OCI-LY7 (cell line): ENCODE data around the gene SCAMP2. TPM values are rescaled to one million over a fixed set of nuclear protein-coding genes. Genes with fewer than 3 reads are reported as not detected.

ENCODE experiments used
- BruUV-seq: library from RNA; stranded (reverse); fragments of 400-500 nt; replicated peaks from 2 replicates; lab custom pipeline; 2021; lab: Mats Ljungman, UMichigan
- CTCF ChIA-PET: fragments of 300-600 bp; sonication (Branson Sonifier 250); formaldehyde crosslinking; loops from one replicate; lab custom pipeline; 2022; ENCODE audit warnings: antibody characterized with exemption; ENCODE audit not compliant: unreplicated experiment; lab: Charles Lee
- POLR2A ChIA-PET: fragments of 300-600 bp; sonication (Branson Sonifier 250); formaldehyde crosslinking; loops from one replicate; lab custom pipeline; 2022; ENCODE audit warnings: antibody characterized with exemption; lab: Charles Lee
- DNase-seq: peaks from one replicate; pipeline ENCODE4 v3.0.0-alpha.2; 2015; ENCODE audit warnings: low spot score
- H2AFZ ChIP-seq: fragments of 200-600 bp; sonication (generic), shearing (Covaris generic); 2 replicates; pipeline ENCODE4 v1.6.1; 2014; ENCODE audit warnings: mild to moderate bottlenecking, antibody characterized with exemption, low read length, moderate library complexity
- H3K27ac ChIP-seq: fragments of 200-600 bp; sonication (generic); 2 replicates; pipeline ENCODE4 v1.5.1; 2014; ENCODE audit warnings: mixed run types, low read depth, mild to moderate bottlenecking, moderate library complexity, low read length, inconsistent platforms; ENCODE audit not compliant: poor library complexity, severe bottlenecking
- H3K36me3 ChIP-seq: fragments of 200-600 bp; sonication (generic); 2 replicates; pipeline ENCODE4 v1.6.1; 2014; ENCODE audit warnings: mild to moderate bottlenecking, antibody characterized with exemption, low read length, moderate library complexity, mixed read lengths; ENCODE audit not compliant: insufficient read depth
- H3K4me1 ChIP-seq: fragments of 200-600 bp; sonication (generic); 2 replicates; pipeline ENCODE4 v1.5.1; 2014; ENCODE audit warnings: mild to moderate bottlenecking, low read length; ENCODE audit not compliant: insufficient read depth, poor library complexity, severe bottlenecking
- H3K4me2 ChIP-seq: fragments of 200-600 bp; sonication (generic); 2 replicates; pipeline ENCODE4 v1.6.1; 2014; ENCODE audit warnings: mild to moderate bottlenecking, low read length
- H3K4me3 ChIP-seq: fragments of 200-600 bp; sonication (generic); 2 replicates; pipeline ENCODE4 v1.5.1; 2014; ENCODE audit warnings: mild to moderate bottlenecking, low read depth, low read length; ENCODE audit not compliant: poor library complexity, severe bottlenecking
- H3K79me2 ChIP-seq: fragments of 200-600 bp; sonication (generic); 2 replicates; pipeline ENCODE4 v1.6.1; 2016; ENCODE audit warnings: low read depth, mild to moderate bottlenecking, low read length, moderate library complexity, mixed read lengths; ENCODE audit not compliant: insufficient read depth
- H3K9me2 ChIP-seq: fragments of 200-600 bp; sonication (generic); 2 replicates; pipeline ENCODE4 v1.6.1; 2016; ENCODE audit warnings: mild to moderate bottlenecking, low read length, mixed read lengths; ENCODE audit not compliant: insufficient read depth
- H3K9me3 ChIP-seq: fragments of 200-600 bp; sonication (generic); 2 replicates; pipeline ENCODE4 v1.6.1; 2014; ENCODE audit warnings: mild to moderate bottlenecking, mixed run types, low read length, mixed read lengths
- H4K20me1 ChIP-seq: fragments of 200-600 bp; sonication (generic); 2 replicates; pipeline ENCODE4 v1.6.1; 2014; ENCODE audit warnings: mild to moderate bottlenecking, antibody characterized with exemption, low read length, moderate library complexity, mixed read lengths; ENCODE audit not compliant: insufficient read depth
- EZH2phosphoT487 ChIP-seq: fragments of 200-600 bp; sonication (generic); IDR thresholded peaks from 2 replicates; pipeline ENCODE4 v1.6.1; 2018; ENCODE audit warnings: low read depth, borderline replicate concordance, mild to moderate bottlenecking, mixed run types, antibody characterized with exemption, low read length, moderate library complexity, mixed read lengths
- intact Hi-C: fragments of 100-400 bp; cut with micrococcal nuclease; formaldehyde crosslinking; loops from one replicate; pipeline ENCODE4 v1.10.0; 2022; ENCODE audit not compliant: unreplicated experiment
- total RNA-seq, 2 experiments: library from RNA; depleted of rRNA in 1 of 2; stranded (reverse); fragments of >200 nt in 1 of 2; shearing (Covaris generic) in 1 of 2; gene quantifications; 2 replicates each; pipeline ENCODE4 v1.2.3, GENCODE V29; 2014 to 2022
- TF ChIP-seq, protein P1 (sequence below): fragments of 200-600 bp; sonication (generic); conservative IDR thresholded peaks from 2 replicates; pipeline ENCODE4 v1.5.1; 2014; ENCODE audit warnings: mild to moderate bottlenecking, antibody characterized with exemption, low read length, moderate library complexity, mixed read lengths

SCAMP2 gene
- total RNA-seq, 2 experiments from 2014 or later, result 24.6 to 55.2 TPM

DNA sequence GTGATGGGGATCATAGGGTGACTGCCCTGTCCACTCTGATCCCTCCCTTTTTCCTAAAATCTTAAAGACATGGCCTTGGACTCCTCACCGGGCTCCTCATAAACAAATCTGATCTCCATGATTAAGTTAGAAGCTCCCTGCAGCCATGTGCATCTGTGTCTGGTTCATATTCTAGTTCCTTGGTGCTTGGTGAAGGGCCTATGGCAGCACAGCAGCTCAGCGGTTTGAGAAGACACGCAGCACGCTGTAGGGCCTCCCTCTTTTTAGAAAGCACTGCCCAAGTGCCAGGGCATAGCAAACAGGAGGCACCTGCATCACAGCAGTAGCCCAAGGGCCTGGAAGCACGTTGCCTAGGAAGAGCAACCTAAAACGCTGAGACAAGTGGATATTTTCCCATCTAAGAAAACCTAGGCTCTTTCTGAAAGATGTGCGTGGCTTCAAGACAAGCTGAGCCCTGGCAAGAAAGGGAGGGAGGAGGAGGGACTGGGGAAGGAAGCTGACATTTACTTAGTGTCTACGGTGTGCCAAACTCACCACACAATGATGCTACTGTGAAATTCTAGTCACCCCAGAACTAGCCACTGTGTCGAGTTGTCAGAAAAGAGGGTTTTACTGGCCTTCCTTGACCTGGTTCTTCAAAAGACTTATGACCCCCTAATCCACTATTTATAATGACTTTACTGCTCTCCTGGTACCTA lies 15.3 kb downstream of the SCAMP2 start:
- DNase-seq, result no peak
- H3K27ac ChIP-seq, result peak overlapping the region; percentile 51
- no peak for TF ChIP-seq EZH2phosphoT487
- TF ChIP-seq, protein P1, sequence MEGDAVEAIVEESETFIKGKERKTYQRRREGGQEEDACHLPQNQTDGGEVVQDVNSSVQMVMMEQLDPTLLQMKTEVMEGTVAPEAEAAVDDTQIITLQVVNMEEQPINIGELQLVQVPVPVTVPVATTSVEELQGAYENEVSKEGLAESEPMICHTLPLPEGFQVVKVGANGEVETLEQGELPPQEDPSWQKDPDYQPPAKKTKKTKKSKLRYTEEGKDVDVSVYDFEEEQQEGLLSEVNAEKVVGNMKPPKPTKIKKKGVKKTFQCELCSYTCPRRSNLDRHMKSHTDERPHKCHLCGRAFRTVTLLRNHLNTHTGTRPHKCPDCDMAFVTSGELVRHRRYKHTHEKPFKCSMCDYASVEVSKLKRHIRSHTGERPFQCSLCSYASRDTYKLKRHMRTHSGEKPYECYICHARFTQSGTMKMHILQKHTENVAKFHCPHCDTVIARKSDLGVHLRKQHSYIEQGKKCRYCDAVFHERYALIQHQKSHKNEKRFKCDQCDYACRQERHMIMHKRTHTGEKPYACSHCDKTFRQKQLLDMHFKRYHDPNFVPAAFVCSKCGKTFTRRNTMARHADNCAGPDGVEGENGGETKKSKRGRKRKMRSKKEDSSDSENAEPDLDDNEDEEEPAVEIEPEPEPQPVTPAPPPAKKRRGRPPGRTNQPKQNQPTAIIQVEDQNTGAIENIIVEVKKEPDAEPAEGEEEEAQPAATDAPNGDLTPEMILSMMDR, result no peak
- peaks cover 23% of the 10 kb centered on the region; the same call in 1 of the 2 replicates for H3K79me2 ChIP-seq
- H4K20me1 ChIP-seq, result no peaks in the 10 kb centered on the region
- H3K9me2 ChIP-seq, result no peaks in the 10 kb centered on the region
- peaks cover 43% of the 10 kb centered on the region for H3K4me1 ChIP-seq
- no peak overlapping the region for H2AFZ ChIP-seq
- BruUV-seq, result no TSS peak
- no peaks in the 10 kb centered on the region for H3K9me3 ChIP-seq
- ChIA-PET CTCF (interaction anchor here (1.0 kb wide), 1 partner anchor 12 kb away, joined by 3 read pairs; no protein-coding TSS in a partner anchor), POLR2A (interaction anchor here (0.6 to 1.9 kb wide), 8 partner anchors 12 to 44 kb away, joined by 3 to 18 read pairs (median 5); partner anchors contain the start of gene ULK3)
- H3K36me3 ChIP-seq, result peaks cover 20% of the 10 kb centered on the region
- intact Hi-C loops, result loop anchor here (2.0 kb wide), 1 partner anchor 15 kb away; the partner anchor contains the start of gene SCAMP2
- H3K4me3 ChIP-seq, result no peak overlapping the region
- H3K4me2 ChIP-seq, result peak overlapping the region; percentile 49

DNA sequence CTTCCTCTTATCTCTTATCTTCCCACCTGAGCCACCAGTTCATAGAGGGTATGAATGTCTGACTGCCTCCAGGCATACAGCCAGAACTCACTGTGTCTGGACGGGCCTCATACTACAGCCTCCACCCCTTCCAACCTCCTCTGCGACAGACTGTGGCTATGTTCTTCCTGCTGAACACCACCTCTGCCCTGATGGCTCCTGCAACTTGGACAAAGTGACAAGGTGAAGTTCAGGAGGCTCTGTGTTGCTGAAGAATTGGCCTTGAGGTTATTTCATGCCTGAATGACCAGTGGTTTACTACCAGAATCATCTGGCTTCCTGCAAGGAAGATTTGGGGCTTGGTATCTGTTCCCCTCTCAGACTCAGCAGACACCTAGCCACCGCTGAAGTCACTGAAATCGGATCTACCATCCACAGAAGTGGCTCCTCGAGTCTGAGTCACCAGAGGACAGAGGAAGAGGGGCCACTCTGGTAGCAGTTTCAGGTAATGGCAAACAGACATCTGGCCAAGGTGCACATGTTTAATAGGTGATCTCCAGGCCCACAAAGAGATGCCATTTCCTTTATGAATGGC lies 16.0 kb downstream of the SCAMP2 start:
- peak overlapping the region; percentile 49 for H3K4me2 ChIP-seq
- ChIA-PET CTCF (no interaction called here), POLR2A (interaction anchor here (0.6 to 2.0 kb wide), 5 partner anchors 13 to 1883 kb away, joined by 3 to 21 read pairs (median 5); no protein-coding TSS in a partner anchor)
- H3K79me2 ChIP-seq, result peaks cover 23% of the 10 kb centered on the region; the same call in 1 of the 2 replicates
- peaks cover 26% of the 10 kb centered on the region for H3K36me3 ChIP-seq
- intact Hi-C loops, result loop anchor here (2.0 kb wide), 1 partner anchor 16 kb away; the partner anchor contains the start of gene SCAMP2
- H3K27ac ChIP-seq, result peak overlapping the region; percentile 51
- DNase-seq, result peak; percentile 52
- H2AFZ ChIP-seq, result no peak overlapping the region
- no TSS peak for BruUV-seq
- H4K20me1 ChIP-seq, result no peaks in the 10 kb centered on the region
- no peaks in the 10 kb centered on the region for H3K9me3 ChIP-seq
- no peaks in the 10 kb centered on the region for H3K9me2 ChIP-seq
- no peak overlapping the region for H3K4me3 ChIP-seq
- TF ChIP-seq, protein P1, result no peak
- peaks cover 43% of the 10 kb centered on the region for H3K4me1 ChIP-seq
